GM18505 (cell line): ENCODE data around the gene ZNF48.

Source experiments
- ATAC-seq: cut with Tn5 transposase; IDR thresholded peaks from one replicate; pipeline ENCODE4 v1.9.1; 2021; ENCODE audit not compliant: unreplicated experiment
- POLR2A ChIP-seq: IDR thresholded peaks from 4 replicates; pipeline ENCODE4 v1.6.1; 2011; ENCODE audit warnings: borderline replicate concordance; ENCODE audit not compliant: insufficient read depth, insufficient read length; ENCODE audit errors: extremely low read depth

Gene ZNF48

DNA sequence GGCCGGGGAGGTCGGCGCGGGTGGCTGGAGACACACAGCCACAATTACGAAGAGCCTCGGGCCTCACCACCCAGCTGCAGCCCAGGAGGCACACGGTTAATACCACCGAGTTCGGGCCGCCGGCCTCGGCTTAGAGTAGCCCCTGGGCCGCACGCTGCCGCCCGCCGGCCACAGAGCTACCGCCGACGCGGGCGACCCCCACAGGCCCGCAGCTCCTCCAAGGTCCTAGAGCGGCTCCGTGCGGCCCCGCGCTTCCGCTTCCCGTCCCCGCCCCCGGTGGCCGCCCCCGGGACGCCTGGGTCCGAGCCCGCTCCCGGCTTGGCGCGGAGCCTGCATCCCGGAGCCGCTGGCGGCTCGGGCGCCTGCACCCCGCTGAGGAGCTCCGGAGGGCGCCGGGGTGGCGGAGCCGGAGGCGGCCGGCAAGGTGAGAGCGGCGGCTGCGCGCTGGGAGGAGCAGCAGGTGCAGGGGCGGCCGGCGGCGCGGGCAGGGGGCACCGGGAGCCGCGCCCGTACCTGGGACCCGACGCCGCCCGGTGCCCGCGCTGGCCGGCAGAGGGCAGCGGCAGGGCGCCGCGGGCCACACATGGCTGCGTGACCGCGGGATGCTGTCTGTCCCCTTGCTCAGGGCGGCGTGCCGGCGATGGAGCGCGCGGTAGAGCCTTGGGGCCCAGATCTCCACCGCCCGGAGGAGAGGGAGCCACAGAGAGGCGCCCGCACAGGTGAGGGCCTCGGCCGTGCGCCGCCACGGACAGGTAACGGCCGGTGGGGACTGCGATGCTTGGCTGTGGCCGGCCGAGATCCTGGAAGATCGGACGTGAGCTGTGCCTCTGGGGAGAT is at the start of gene ZNF48:
Gene ZNF48 (plus strand): TSS at position 266 of the 837 bp plus-strand sequence. CDS start 375 bp downstream, at position 641.
- TF ChIP-seq POLR2A = peak; percentile 73
- peak; percentile 60 for ATAC-seq

DNA sequence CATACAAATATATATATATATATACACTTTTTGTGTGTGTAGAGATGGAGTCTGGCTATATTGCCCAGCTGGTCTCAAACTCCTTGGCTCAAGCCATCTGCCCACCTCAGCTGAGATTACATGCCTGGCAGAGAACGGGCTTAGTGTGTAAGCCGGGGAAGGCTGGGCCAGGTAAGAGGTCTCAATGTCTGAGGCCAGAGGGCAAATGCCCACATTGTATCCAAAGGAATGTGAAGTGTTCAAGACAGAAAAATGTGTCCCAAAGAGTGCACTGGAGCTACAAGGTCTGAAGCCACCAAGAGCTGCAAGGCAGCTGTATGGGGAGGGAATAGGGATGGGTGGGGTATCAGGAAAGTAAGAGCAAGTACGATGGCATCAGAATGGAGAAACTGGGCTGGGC is 48.9 kb upstream of the ZNF48 start:
- no peak for ATAC-seq
- no peak for TF ChIP-seq POLR2A

- no peak for TF ChIP-seq POLR2A
- ATAC-seq = no peak
Measured at GRCh38 chr16:30348113-30348512, 47.1 kb upstream of the ZNF48 start.

DNA sequence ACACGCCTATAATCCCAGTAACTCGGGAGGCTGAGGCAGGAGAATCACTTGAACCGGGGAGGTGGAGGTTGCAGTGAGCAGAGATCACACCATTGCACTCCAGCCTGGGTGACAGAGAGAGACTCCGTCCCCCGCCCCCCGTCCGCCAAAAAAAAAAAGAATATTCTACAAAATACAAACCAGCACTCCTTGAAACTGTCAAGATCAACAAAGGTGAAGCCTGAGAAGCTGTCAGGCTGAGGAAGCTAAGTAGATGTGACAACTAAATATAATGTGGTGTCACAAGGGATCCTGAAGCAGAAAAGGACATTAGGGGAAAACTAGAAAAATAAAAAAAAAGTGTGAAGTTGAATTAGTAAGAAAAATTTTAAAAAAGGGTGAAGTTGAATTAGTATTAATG is 46.3 kb upstream of the ZNF48 start:
- TF ChIP-seq POLR2A = no peak
- ATAC-seq = no peak

DNA sequence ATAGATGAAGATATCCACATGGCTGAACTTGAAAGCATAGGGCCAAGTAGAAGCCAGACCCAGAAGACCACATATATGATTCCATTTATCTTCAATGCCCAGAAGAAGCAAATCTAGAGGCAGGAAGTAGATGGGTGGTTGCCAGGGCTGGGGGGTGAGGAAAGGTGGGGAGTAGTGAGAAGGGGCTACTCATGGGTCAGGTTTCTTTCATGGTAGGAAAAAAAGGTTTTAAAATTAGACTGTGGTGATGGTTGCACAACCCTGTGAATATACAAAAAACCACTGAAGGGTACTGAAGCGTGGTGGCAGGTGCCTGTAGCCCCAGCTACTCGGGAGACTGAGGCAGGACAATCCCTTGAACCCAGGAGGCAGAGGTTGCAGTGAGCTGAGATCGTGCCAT is 45.5 kb upstream of the ZNF48 start:
- TF ChIP-seq POLR2A = no peak
- ATAC-seq = no peak

- no peak for ATAC-seq
- no peak for TF ChIP-seq POLR2A
Measured at GRCh38 chr16:30350134-30350871, 44.9 kb upstream of the ZNF48 start.

DNA sequence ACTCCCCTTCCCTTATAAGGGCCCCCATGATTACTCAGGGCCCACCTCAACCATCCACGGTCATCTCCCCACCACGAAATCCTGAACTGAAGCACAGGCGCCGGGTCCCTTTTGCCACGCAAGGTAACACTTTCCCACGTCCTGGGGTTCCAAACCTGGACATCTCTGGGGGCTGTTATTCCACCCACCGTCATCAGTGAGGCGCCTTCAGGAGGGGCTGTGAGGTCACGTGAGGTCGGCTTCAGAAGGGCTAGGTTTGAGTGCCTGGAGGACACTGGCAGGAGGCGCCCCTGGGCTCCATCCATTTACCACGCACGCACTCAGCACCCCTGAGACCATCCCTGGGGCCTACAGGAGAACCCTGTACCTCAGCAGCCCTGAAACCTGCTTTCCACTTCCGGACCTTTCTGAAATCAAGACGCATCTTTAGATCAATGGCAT is 44.2 kb upstream of the ZNF48 start:
- no peak for ATAC-seq

GRCh38 chr16:30351586-30352419 is 43.4 kb upstream of the ZNF48 start:
- no peak for ATAC-seq
- TF ChIP-seq POLR2A = no peak

More for the DNA sequence above, 44.2 kb upstream of the ZNF48 start:
- no peak for TF ChIP-seq POLR2A

DNA sequence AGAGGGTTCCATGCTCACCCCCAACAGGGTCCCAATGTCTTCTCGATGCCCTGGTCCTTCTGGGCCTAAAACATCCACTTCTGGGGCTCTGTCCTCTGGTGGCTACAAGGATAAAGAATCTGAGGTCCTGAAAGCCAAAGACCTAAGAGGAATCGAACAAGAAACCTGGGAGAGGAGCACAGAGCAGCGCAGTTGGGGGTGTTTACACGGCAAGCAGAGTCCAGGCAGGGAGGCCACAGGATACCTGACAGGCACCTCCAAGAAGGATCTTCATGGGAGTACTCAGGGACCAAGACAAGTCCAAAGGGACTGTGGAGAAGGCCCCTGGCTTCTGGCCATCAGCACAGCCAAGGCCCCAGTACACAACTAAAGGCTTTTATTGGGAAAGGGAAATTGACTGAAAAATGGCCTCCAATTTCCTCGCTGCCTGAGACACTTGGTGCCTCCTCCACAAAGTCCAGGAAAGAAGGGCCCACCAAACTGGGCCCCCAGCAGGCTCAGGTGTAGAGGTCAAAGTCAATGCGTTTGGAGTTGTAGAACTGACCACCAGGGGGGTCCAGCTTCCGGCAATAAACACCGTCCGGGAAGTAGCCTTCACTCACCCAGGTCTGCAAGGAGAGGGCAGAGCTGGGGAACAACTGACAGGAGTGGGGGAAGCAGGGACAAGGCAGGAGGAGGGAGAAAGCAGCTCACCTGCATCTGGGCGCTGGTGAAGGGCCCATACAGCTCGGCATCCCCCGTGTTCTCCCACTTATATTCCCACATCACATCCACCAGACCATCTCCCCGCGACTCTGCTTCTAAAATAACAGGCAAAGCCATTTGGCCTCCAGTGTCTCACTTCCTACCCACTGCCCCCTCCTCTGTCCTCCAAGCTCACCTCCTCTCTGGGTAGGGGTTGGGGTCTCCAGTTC is 42.5 kb upstream of the ZNF48 start:
- TF ChIP-seq POLR2A = no peak
- no peak for ATAC-seq

GRCh38 chr16:30353438-30354129 is 41.6 kb upstream of the ZNF48 start:
- no peak for TF ChIP-seq POLR2A
- no peak for ATAC-seq

DNA sequence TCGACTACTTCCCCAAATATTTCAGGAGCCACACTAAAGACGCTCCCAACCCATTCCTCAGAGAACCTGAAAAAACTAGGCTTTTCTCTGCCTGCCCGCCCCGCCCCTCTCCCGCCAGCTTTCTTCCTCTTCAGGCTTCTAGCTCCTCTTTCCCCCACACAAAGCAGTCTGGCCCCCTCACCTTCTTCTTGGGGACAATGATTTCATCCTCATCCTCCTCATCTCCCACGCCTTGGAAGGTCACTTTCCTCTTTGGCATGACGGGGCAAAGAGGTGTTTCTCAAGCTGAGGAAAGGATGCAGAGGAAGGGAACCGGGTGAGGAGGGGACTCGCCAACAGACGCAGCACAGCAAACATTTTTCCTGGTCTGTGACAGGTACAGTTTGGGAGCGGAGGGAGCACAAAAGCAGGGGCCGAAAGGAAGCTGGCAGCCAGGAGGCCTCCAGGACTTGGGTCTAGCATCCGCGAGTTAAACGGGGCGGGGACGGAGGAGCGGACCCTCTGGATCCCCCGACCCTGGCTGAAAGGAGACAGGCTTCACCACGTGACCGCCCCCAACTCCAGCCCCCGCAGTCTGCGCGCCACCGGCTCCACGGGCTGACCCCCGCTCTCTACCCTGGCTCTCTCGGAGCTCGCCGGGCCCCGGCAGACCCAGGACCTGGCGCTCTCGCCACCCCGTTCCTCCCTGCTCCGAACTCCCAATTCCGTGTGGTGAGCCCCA is 40.6 kb upstream of the ZNF48 start:
- TF ChIP-seq POLR2A = no peak
- no peak for ATAC-seq

GRCh38 chr16:30355144-30355953 is 39.9 kb upstream of the ZNF48 start, which contains the start of gene CD2BP2:
Gene CD2BP2, minus strand, starts transcription at chr16:30355308. Its CDS starts 627 bp downstream, at chr16:30354681.
- peak; percentile 55 for ATAC-seq
- TF ChIP-seq POLR2A = peak; percentile 78
